GM18526 (cell line): ENCODE results near the gene ABHD8.

Source experiments
- POLR2A ChIP-seq: IDR thresholded peaks from 3 replicates; pipeline ENCODE4 v1.6.1; 2011; ENCODE audit not compliant: insufficient read length; ENCODE audit errors: extremely low read depth

The ABHD8 gene, protein sequence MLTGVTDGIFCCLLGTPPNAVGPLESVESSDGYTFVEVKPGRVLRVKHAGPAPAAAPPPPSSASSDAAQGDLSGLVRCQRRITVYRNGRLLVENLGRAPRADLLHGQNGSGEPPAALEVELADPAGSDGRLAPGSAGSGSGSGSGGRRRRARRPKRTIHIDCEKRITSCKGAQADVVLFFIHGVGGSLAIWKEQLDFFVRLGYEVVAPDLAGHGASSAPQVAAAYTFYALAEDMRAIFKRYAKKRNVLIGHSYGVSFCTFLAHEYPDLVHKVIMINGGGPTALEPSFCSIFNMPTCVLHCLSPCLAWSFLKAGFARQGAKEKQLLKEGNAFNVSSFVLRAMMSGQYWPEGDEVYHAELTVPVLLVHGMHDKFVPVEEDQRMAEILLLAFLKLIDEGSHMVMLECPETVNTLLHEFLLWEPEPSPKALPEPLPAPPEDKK

DNA sequence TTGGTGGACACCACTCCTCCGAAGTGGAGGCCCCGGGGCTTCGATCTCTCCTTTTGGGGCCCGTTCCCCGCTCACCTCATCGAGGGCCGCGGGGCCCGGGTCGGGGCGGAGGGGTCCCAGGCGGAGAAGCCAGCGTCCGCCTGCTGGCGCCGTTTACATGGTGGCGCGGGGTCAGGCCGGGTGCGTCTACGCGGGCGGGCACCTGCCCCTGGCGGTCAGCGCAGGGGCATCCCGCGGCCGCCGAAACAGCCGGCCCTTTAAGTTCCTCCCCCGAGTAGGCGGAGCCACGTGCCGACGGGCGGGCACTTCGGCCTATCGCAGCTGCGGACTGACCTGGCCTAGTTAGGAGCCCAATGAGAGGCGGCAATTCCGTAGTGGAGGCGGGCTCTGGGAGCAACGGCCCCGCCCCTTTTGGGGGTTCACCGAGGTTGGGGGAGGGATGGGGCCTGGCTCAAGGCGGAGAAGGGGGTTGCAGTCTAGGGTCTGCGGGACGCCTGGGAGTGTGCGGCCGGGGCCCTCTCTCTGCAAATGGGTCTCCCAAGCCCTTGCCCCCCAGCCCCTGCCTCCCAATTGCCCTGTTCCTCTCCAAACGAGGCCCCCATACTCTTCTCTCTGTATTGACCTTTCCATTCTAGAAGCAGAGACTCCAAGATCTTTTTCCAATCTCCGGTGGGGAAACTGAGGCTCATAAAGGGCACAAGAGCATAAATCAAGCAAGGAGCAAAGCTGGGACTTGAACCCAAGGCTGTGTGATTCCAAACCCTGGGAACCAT lies at the start of gene ABHD8:
ABHD8 (minus strand) TSS at position 259 of the 773 bp plus-strand sequence. CDS start 1,809 bp downstream, outside the sequence.
- peak; percentile 32 for TF ChIP-seq POLR2A

DNA sequence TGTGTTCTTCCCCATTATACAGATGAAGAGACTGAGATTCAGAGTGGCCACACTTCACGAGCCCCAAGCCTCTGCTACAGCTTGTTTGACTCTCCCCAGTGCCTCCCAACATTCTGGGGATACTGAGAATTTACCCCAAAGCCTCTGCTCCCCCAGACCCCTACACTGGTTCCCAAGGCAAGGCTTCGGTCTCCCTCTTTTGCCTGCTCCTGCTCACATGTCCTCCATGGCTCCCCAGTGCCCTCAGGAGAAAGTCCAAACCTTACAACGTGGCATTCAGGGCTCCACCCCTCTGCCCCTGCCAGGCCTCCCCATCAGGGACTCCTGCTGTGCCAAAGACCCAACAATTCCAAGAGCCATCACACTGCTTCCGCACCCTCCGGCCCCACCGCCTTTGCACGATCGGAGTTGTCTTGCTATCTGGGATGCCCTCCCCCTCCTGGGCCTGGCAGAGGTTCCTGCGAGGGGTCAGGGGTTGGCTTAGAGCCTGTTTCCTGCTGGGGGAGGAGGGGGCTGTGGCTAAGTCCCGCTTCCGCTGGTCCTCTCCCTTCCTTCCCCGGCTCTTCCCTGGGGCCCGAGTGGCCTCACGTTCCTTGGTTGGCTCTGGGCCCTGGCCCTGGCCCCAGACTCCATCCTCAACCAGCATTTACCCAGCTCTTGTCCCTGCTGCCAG lies 49.5 kb upstream of the ABHD8 start:
- no peak for TF ChIP-seq POLR2A

DNA sequence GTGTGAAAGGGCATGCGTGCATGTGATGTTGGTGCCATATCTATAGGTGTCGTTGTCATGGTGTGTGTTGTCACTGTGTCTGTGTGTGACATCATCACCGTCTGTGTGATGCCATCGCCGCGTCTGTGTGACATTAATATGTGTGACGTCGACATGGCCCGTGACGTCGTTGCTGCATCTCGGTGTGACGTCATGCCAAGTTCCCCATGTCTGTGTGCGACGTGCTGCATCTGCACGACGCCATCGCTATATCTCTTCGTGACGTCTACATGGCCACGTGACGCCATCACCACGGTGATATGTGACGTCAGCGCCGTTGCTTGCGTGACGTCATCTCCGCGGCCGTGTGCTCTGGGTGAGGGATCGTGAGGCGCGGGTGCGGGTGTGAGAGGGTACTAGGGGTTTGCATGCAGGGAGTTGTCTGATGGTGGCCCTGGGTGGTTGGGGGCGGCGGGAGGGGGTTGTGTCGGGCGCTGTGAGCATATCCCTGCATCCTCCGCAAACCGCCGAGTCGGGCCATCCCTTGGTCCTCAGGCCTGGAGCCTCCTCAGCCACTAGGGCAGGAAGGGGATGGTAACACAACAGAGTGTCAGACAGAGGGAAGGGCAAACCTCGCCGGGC lies 48.7 kb upstream of the ABHD8 start:
- TF ChIP-seq POLR2A: no peak

DNA sequence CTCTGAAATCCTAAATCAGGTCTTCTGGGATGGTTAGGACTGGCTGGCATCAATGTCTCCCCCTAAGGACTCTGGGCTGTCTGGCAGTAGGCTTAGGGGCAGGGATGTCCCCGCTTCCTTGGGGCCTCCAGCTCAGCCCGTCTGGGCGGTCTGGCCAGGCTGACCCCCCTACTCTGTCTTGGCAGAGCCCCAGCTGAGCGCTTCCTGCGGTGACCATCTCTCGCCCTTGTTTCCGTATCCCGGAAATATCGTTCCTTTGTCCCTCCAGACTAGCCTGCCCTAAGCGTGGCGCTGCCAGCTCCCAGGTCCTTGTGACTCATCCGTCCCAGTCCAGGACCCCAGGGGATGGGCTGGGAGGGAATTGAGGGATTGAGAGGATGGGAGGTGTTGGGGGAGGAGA lies 45.5 kb upstream of the ABHD8 start:
- no peak for TF ChIP-seq POLR2A

DNA sequence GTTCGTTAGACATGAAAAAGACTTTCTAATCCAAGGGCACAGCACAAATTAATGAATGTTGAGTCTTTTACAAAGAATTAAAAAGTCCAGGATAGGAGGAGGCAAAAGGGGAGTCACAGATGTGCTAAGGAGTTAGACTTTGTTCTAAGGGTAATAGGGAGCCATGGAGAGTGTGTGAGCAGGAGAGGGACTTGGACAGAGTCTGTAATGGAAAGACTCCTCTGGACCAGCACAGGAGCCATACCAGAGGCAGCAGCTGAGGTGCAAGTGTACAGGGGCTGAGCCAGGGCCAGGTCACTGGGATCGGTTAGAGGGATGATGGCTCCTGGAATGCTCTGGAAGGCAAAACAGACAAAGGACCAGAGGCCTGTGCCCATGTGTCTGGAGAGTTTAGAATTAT lies 44.7 kb upstream of the ABHD8 start:
- TF ChIP-seq POLR2A: no peak

DNA sequence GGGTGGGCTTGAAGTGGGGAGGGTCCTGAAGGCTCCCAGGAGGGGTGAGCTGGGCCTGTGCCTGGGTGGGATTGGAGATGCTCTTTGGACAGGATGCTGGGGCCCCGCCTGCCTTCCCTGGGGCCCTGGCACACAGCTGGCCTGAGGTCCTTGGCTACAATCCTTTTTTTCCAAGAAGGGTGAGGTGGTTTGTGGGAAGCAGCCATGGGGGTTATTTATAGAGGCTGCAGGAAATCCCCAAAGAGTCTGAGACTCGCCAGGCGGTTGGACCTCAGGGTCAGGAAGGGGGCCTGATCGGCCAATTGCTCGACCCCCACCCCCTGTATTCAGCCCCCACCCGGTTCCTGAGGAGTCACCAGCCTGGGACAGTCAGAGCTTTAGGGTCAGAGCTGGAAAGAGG lies 44.1 kb upstream of the ABHD8 start:
- no peak for TF ChIP-seq POLR2A

DNA sequence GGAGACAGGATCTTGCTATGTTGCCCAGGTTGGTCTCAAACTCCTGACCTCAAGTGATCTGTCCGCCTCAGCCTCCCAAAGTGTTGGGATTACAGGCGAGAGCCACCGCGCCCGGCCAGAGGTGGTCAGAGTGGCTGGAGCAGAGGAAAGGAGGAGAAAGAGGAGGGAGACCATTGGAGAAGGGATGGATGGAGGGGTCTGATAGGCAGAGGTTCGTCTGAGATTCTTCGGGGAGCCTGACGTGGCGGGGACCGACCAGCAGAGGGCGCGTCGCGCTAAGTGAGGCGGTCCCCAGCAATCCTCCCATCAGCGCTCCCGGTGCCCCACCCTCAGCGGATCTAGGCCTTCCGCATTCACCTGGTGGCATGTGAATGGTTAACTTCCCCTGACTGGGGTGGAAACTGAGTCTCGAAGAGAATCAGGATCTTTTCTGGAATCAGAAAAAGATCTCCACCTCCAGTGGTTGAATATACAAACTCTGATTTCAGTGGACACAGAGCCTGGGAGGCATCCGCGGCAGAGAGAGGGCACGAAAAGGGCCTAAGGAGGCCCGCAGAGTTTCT lies 43.0 kb upstream of the ABHD8 start:
- TF ChIP-seq POLR2A: no peak

DNA sequence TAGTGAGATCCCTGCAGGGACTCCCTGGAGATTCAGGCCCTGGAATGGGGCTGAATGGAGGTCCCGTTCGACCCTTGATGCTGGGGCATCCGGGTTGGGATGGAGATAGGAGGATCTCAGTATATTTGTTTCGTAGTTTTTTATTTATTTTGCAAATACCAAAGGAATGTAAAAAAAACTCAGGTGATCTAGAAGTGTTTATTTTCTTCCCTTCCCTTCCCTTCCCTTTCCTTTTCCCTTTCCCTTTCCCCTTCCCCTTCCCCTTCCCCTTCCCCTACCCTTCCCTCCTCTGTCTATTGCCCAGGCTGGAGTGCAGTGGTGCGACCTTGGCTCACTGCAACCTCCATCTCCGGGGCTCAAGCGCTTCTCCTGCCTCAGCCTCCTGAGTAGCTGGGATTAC lies 38.6 kb upstream of the ABHD8 start:
- TF ChIP-seq POLR2A: no peak

DNA sequence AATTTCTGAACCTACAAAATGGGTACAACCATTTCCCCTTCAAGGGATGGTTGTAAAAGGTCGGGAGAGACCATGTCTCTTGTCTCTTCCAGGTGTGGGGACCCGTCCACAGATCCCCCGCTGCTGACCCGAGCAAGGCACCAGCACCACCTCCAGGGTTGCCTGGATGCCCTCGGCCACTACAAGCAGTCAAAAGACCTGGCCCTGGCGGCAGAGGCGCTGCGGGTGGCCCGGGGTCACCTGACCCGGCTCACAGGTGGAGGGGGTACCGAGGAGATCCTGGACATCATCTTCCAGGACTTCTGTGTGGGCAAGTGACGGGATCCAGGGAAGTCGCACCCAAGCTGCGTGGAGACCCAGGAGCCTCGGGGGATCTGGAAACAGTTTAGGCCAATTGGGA lies 38.2 kb upstream of the ABHD8 start:
- TF ChIP-seq POLR2A: no peak

DNA sequence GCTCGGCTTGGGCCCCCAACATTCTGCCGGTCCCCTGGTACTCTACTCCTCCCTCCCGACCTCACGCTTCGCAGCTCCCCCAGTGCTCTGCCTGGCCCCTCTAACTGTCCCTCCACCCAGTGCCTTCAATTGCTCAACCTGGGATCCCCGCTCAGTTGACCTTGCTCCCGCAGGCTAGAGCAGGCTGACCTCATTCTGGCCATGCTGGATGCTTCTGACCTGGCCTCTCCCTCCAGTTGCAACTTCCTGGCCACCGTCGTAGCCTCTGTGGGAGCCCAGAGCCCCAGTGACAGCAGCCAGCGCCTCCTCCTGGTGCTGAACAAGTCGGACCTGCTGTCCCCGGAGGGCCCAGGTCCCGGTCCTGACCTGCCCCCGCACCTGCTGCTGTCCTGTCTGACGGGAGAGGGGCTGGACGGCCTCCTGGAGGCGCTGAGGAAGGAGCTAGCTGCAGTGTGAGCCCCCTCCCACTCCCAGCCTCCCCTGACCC lies 37.7 kb upstream of the ABHD8 start:
- no peak for TF ChIP-seq POLR2A

DNA sequence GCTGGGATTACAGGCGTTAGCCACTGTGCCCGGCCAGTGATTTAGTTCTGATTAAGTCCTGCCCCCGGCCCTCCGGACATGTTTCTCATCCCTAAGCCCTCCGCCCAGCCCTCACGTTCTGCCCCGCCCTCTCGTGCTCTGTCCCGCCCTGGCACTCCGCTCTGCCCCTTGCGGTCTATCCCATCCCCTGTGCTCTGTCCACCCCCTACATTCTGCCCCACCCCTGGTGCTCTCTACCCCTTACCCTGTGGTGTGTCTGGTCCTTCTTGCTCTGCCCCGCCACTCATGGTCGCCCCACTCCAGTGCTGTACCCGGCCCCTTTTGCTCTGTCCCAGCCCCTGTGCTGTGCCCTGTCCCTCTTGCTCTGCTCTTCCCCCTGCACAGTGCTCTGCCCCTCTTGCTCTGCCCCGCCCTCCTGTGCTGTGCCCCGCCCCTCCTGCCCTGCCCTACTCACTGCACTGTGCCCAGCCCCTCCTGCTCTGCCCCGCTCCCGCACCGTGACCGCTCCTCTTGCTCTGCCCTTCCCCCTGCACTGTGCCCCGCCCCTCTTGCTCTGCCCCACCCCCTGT lies 37.2 kb upstream of the ABHD8 start:
- no peak for TF ChIP-seq POLR2A

DNA sequence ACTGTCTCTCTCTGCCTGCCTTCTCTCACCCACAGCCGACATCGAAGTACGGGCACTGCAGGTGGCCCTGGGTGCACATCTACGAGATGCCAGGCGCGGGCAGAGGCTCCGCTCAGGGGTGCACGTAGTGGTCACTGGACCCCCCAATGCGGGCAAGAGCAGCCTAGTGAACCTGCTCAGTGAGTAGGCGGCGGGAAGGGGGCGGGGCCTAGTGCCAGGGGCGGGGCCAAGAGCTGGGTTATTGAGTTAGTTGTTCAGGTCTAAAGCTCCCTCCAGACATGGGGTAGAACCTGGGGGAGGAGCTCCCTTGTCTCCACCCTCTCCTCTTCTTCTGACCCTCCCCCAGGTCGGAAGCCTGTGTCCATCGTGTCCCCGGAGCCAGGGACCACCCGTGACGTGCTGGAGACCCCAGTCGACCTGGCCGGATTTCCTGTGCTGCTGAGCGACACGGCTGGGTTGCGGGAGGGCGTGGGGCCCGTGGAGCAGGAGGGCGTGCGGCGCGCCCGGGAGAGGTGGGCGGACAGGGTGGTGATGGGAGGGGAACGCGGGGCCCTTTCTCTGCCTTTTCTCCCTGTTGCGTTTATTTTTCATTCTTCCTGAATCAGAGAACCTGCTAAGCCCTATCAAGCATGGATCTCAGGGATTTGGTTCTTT lies 36.0 kb upstream of the ABHD8 start:
- no peak for TF ChIP-seq POLR2A

DNA sequence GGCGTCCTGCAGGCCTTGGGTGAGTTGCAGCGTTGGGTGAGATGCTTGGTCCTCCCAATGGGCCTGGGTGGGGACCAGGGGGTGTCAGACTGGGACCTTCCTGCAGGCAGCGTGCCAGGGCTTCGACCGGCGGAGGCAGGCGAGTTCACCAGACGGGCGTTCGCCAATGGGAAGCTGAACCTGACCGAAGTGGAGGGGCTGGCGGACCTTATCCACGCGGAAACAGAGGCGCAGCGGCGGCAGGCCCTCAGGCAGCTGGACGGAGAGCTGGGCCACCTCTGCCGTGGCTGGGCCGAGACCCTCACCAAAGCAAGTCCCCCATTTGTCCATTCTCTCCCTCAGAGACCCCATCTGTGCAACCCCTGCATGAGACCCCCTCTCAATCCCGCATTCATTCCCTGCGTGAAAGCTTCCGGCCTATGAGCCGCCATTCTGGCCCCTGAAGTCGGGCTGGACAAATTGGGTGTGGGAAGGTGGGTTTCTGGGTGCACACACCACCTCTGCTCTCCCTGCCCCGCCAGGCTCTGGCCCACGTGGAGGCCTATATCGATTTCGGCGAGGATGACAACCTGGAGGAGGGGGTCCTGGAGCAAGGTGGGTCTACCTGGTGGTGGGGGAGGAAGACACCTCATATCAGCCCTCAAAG lies 35.3 kb upstream of the ABHD8 start:
- no peak for TF ChIP-seq POLR2A
